GM21381 (cell line): ENCODE data around the gene C1RL.

Source experiments
- ATAC-seq: cut with Tn5 transposase; IDR thresholded peaks from one replicate; pipeline ENCODE4 v1.9.1; 2021; ENCODE audit warnings: mild to moderate bottlenecking, moderate library complexity; ENCODE audit not compliant: unreplicated experiment

C1RL gene, protein sequence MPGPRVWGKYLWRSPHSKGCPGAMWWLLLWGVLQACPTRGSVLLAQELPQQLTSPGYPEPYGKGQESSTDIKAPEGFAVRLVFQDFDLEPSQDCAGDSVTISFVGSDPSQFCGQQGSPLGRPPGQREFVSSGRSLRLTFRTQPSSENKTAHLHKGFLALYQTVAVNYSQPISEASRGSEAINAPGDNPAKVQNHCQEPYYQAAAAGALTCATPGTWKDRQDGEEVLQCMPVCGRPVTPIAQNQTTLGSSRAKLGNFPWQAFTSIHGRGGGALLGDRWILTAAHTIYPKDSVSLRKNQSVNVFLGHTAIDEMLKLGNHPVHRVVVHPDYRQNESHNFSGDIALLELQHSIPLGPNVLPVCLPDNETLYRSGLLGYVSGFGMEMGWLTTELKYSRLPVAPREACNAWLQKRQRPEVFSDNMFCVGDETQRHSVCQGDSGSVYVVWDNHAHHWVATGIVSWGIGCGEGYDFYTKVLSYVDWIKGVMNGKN

DNA sequence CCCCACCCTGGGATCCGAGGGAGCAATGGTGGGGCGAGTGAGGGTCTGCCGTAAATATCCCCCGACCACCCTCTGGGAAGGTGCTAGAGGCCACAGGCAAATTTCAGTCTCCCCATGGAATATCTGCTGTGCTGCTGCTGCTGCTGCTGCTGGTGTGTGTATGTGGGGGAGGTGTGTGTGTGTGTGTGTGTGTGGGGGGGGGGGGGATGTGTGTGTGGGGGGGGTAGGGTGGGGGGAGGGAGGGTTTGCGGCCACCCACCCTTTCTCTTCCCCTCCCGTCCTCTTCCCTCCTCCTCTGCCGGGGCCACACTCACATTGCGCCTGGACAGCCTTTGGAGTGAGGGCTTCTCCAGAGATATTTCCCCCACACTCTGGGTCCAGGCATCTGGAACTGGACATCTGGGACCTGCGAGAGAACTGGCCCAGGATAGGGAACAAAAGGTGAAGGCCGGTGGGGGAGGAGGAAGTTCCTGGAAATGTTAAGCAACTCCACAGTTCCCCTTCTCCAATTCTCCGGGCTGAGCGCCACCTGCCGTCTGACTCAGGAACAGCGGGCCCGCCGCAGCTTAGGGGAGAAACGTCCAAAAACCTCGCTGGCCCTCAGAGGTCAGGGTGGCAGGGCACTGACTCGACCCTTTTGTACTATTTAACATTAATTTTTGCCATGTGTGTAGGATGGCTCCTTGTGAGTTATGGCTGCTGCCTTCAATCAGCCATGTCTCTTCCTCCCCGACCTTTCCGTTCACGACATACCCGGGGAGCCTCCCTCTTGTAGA lies at the start of gene C1RL:
Gene C1RL, minus strand, starts transcription at position 419 of the 776 bp plus-strand sequence. Its CDS starts 34 bp downstream, at position 385.
- ATAC-seq, result peak; percentile 40

DNA sequence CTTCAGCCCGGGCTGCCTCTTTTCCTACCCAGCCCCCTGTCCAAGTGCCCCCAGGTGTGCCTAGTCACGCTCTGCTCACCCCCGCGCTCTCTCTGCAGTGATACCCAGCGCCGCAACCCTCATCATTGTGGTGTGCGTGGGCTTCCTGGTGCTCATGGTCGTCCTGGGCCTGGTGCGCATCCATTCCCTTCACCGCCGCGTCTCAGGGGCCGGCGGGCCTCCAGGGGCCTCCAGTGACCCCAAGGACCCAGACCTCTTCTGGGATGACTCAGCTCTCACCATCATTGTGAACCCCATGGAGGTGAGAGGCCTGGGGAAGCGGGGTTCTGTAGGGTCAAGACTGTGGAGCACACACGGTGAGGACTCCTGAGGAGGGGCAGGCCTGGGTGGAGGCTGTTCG lies 48.4 kb upstream of the C1RL start:
- no peak for ATAC-seq

DNA sequence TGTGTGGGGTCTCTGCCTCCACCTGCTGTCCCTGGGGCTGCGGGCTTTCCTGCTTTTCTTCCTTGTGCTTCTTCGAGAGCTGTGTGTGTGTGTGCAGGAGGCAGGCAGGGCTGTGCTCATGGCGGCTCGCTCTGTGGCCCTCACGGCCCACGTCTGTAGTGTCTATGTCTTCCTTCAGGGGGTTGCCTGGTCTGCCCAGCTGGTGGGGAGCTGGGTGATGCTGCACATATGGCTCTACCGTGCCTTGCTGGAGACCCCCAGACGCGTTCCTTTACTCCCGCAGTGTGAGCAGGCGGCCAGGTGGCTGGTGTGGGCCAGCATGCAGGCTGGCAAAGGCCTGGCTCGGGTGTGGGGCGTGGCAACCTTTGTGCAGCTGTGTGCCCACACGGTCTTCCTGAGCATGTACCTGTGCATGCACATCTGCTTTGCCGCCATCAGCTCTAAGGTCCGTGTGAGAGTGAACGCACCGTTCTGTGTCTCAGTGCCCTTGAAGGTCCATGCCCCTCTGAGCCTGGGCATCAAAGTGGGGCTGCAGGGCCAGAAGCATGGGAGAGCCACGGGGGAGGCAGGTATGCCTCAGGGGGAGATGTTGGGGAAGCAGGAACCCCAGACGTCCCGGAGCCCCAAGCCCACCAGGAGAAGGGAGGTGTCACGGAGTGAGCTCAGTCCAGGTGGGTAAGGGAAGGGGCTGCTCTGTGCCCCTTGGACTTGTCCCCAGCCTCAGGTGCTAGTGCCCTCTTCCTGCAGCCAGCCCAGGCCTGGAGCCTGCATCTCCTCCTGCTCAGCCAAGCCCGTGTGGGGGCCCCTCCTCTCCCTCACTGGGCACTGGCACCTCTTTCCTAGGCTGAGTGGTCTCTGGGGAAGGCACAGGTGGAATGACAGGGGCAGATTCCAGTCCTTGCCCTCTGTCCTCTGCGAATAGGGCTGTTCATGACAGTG lies 47.5 kb upstream of the C1RL start:
- ATAC-seq, result no peak

DNA sequence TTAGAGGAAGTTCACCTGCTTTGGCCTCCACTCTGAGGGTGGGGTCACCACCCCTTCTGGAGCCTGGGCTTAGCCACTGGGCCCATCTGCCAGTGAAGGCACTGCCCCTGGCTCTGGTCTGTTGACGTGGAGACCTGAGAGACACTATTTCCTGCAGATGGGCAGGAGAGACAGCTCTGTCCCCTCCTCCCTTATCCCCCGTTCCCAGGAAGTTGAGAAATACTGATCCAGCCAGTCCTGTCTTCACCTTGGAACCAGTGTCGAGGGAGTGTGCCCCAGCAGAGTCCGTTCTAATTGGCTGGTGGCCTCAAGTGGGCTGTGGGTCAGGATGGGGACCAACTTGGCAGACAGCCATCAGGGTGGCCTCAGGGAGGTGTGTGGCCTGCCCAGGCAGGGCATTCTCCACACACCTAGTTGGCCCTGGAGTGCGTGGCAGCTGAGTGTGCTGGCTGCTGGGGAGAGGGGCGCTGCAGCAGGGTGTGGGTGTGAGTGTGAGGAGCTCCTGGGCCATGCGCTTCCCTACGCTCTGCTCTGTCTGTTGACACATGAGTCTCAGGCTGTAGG lies 46.5 kb upstream of the C1RL start:
- ATAC-seq, result no peak

DNA sequence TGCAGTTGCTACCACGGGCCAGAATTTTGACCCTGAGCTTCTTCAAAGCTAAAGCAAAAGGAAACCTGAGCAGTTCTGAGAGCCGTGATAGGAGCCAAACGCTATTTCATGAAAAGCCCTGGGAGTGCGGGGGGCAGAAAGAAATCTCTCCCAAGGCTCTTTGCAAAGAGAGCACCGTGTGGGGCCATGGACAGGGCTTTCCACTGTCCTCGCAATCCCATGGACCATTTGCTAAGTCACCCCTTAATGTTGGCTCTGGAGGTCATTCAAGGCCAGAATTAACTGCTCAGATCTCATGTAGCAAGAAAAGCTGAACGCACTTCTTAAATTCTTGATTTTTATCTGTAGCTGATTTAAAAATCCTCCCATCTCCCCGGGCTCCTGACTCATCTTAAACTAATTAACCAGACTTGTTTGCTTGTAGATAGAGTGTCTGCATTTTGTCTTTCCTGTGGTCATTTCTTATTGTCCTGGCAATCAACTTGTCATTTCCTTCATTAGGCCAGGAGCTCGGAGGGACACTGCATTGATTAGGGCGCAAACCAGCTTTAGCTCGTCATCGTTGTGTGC lies 46.0 kb upstream of the C1RL start:
- ATAC-seq, result no peak

DNA sequence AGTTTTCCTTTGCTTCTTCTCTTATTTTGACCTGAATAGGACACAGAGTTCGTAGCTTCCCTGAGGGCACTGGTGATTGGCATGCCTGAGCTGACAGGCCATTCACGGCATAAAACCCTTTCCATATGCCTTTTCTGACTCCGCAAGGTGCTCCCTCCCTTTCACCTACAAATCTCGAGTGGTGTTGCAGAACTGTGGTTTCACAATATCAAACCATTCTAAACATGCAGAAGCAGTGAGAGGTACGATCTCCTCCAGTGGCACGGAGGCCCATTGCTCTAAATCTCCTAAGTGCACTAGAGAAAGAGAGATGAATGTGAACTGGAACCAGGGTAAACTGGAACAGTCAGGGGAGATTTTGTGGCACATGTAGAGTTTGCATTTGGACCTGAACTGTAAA lies 45.0 kb upstream of the C1RL start:
- ATAC-seq, result no peak

DNA sequence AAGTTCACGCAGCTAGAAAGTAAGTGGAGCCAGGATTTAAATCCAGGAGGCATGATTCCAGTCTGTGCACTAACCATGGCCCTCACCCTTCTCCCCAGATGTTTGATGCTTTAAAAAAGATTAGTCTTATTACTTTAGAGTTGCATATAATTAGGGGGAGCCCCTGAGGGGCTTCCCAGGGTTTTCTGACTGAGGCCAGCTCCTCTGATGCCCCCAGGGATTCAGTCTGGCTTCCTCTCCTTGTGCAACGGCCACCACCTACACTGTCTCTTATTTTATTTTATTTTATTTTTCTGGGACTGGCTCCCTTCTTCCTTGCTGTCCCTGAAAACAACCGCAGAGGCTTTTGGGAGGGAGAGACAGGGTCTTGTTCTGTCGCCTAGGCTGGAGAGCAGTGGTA lies 43.8 kb upstream of the C1RL start:
- ATAC-seq, result no peak

DNA sequence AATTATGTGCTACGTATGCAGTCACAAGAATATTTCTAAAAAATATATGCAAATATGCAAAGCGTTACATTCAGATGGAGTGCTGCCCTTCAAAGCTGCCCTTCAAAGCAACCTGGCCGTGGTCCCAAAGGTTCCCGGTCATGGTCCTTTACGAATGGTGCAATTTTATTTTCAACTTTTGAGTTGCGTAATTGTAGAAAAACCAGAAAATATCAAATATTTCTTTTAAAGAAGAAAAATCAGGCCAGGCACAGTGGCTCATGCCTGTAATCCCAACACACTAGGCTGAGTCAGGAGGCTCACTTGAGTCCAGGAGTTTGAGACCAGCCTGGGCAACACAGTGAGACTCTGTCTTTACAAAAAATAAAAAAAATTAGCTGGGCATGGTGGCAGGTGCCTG lies 42.5 kb upstream of the C1RL start:
- no peak for ATAC-seq

DNA sequence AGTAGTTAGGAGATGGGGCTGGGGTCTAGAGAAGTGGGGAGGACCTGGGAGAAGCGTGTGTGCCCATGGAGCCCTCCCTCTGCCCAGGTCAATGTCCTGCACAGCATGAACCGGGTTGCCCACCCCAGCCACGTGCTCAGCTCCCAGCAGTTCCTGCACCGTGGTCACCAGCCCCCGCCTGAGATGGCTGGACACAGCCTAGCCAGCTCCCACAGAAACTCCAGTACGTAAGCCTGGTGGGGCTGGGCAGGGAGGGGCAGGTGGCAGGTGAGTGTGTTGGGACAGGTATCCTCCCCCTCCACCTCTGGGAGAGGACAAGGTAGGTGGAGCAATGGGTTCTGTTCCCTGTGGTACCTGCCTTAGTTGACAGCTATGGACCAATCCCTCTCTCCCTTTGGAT lies 41.8 kb upstream of the C1RL start:
- ATAC-seq, result no peak

DNA sequence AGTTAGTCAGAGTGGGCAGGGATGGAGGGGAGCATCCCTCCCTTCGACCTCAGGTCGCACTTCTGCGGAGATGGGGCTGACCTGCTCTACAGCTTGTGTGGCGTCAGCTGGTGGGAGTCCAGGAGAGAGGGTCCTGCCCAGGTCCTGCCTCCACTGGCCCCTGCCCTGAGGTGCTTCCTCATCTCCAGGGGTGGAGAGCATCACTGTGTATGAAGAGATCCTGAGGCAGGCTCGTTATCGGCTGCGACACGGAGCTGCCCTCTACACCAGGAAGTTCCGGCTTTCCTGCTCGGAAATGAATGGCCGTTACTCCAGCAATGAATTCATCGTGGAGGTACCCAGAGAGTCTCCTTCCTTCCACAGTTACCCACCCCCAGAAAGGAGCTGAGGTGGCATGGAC lies 41.3 kb upstream of the C1RL start:
- no peak for ATAC-seq

DNA sequence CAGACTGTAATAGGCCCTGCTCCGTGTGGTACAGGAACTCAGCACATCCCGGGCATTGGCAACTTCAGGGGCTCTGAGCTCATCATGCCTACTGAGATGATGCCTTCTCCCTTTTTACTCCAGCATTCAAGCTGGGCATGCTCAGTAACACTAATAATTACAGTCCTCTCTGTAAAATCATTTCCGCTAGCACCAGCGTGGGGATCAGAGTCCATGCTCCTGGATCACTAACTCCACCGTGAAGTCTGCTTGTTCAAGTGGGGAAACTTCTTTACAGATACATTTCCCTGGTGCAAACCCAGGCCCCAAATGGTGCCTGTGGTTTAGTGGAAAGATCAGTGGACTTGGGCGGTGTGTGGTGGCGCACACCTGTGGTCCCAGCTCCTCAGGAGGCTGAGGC lies 37.9 kb upstream of the C1RL start:
- ATAC-seq, result no peak

DNA sequence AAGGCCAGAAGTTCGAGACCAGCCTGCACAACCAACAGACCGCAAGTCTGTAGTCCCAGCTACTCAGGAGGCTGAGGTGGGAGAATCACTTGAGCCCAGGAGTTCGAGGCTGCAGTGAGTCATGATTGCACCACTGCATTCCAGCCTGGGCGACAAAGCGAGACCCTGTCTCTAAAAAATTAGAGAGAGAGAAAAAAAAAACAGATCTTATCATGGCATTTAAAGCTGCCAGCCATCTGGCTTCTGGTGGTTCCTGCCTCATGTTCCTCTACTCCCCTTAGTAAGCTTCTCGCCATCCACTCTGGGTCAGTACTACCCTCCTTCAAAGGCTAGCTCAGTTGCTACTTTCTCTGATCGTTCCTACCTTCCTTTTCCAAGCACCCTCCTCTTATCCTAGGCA lies 37.2 kb upstream of the C1RL start:
- no peak for ATAC-seq

DNA sequence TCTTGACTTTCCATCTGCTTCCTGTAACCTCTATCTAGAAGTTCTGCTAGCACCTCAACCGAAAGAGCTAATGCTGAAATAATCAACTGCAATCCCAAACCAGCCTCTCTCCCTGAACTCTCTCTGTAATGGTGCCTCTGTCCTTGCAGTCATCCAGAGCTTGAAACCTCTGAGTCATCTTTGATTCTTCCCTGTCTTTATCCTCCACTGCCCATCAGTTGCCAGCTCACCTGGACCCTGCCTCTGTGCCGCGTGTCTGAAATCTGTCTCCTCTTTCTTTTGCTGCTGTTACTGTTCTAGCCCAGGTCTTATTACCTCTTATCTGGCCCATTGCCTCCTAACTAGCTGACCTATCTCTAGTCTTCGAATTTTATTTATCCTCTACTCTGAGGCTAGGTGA lies 36.7 kb upstream of the C1RL start:
- ATAC-seq, result no peak

DNA sequence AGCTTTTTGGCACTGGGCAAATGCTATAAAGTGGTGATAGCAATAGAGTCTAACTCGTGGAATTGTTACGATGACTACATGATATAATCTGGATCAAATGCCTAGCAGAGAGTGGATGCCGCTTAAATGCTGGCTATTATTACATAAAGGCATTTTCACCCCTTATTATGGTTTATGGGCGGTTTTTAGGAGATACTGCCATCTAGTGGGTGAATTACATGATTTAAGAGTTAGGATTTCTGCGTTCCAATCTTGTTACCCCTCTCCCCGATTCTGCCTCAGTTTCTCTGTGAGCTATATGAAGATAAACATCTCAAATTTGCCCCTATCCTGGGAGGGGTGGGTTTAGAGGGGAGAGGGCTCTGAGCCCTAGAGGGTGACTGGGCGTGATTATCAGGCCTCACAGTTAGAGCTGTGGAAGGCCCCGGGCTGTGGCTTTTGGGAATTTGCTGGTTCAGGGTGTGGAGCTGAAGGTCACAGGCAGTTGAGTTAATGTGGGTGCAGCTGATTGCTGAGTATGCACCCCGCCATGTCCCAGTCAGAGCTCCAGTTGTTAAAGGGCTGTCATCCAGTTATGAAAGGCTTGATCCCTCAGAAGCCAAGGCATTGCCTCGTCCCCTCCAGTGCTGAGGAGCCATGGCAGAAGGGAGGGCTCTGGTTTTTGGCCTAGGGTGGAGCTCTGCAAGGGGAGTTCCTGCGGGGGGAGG lies 35.6 kb upstream of the C1RL start:
- ATAC-seq, result no peak

DNA sequence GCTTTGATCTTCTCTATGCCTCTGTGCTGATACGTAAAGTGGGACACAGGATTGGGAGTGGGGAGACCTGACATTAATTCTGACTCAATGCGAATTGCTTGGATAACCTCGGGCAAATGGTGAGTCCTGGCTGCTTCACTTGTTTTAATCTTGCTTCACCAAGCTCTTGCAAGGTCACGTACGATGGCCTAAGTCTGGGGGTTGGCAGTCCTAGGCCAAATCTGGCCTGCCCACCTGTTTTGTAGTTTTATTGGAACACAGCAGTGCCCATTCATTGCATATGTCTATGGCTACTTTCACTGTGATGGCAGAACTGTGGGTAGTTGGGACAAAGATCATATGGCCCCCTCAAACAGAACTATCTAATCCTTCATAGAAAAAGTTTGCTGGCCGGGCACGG lies 34.5 kb upstream of the C1RL start:
- no peak for ATAC-seq

DNA sequence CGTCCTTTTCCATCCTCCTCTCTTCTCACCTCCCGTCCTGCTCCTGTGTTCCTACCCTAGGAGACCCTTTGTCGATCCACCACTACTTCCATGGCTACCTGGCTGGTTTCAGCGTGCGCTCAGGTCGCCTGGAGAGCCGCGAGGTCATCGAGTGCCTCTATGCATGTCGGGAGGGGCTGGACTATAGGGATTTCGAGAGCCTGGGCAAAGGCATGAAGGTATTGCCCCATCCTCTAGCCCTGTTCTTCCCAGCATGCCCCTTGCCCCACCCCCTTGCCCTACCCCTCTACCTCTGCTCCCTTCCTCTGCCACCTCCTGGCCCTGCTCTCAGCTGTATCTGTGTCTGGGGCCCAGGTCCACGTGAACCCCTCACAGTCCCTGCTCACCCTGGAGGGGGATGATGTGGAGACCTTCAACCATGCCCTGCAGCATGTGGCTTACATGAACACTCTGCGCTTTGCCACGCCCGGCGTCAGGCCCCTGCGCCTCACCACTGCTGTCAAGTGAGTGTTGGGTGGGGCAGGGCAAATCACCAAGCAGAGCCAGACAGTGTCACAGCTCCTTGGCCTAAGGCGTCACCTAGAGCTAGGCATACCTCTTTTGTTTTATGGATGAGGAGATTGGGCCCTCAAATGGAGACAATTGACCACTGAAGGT lies 33.9 kb upstream of the C1RL start:
- no peak for ATAC-seq

DNA sequence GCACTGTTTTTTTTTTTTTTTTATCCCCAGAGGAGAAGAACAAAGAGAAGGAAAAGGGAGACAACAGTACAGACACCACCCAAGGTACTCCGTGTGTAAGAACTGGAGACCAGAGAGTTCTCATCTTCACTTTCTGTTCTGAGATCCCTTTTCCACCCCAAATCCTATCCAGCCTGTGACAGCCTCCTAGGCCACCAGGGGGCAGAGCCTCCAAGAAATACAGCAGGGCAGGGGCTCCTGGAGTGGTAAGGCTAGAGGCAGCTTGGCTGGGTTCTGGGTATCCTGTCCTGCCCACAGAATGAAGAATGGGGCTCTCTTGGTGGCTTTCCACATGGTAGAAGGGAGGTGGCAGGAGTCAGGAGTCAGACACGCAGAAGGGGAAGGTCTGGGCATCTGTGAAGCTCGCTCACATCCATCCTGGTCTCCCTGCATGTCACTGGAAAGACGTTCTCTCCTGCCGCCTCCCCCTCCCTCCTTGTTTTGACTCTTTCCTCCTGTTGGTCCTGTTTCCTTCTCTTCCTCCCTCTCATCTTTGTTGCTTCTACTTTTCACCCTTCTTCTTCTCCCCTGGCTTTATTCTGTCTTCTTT lies 33.1 kb upstream of the C1RL start:
- no peak for ATAC-seq

DNA sequence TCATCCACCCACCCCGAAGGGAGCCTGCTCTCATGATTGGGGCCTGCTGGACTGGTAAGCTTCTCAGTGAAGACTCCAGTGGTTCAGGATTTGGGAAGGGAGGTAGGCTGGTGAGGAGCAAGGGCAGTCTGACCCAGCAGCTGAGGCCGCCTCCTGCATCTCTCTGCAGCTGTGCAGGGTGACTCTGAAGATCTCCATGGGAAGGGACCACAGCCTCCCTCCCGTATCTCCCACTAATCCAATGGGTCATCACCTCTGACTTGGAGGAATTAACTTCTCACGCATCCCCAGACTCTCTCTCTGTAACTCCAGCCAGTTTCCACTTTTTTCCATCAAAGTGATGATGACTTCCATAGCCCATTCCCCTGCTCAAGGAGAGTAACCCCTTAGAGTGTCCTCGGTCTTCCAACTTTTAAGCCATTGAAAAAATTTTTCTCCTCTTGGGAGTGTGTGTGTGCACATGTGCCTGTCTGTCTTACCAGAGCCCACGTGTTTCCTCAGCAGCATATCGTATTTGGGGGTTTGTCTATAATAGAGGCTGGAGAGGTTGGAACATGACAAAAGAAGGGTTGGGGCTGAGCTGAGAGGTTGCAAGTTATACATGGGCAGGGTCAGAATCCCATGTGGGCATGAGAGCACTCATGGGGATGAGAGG lies 32.5 kb upstream of the C1RL start:
- no peak for ATAC-seq
